ENCODE measurements around the gene OR4N5. TPM values are rescaled to one million over a fixed set of nuclear protein-coding genes. Genes with fewer than 3 reads are reported as not detected.

The OR4N5 gene
- total and polyA plus RNA-seq, 2 experiments from 2014 or later: not detected

DNA sequence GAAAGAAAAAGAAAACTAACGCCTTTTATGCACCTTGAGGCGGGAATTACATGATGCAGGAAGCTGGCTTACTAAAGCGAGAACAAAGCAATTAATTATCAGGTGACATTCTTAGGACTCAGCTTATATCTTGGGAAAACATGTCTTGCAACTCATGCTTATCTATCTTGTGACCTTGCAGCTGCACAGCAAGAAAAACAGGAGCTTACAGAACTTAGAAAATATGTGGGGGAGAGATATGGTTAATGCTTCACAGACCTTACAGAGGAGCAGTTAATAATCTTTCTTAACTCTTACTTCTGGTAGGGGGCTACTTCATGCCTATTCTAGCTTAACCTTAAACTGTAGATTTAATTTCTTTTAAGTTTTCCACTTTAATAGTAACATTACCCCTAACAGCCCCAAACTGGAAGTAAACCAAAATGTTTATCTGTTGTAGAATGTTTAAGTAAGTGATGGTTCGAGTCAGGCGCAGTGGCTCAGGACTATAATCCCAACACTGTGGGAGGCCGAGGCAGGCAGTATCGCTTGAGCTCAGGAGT lies 38.9 kb downstream of the OR4N5 start (continued):
- TF ChIP-seq, protein P1, sequence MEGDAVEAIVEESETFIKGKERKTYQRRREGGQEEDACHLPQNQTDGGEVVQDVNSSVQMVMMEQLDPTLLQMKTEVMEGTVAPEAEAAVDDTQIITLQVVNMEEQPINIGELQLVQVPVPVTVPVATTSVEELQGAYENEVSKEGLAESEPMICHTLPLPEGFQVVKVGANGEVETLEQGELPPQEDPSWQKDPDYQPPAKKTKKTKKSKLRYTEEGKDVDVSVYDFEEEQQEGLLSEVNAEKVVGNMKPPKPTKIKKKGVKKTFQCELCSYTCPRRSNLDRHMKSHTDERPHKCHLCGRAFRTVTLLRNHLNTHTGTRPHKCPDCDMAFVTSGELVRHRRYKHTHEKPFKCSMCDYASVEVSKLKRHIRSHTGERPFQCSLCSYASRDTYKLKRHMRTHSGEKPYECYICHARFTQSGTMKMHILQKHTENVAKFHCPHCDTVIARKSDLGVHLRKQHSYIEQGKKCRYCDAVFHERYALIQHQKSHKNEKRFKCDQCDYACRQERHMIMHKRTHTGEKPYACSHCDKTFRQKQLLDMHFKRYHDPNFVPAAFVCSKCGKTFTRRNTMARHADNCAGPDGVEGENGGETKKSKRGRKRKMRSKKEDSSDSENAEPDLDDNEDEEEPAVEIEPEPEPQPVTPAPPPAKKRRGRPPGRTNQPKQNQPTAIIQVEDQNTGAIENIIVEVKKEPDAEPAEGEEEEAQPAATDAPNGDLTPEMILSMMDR (conservative IDR thresholded peaks at IDR 0.05; ENCODE audit: low read depth in 2 of 2): no peak
- TF ChIP-seq, protein P2, sequence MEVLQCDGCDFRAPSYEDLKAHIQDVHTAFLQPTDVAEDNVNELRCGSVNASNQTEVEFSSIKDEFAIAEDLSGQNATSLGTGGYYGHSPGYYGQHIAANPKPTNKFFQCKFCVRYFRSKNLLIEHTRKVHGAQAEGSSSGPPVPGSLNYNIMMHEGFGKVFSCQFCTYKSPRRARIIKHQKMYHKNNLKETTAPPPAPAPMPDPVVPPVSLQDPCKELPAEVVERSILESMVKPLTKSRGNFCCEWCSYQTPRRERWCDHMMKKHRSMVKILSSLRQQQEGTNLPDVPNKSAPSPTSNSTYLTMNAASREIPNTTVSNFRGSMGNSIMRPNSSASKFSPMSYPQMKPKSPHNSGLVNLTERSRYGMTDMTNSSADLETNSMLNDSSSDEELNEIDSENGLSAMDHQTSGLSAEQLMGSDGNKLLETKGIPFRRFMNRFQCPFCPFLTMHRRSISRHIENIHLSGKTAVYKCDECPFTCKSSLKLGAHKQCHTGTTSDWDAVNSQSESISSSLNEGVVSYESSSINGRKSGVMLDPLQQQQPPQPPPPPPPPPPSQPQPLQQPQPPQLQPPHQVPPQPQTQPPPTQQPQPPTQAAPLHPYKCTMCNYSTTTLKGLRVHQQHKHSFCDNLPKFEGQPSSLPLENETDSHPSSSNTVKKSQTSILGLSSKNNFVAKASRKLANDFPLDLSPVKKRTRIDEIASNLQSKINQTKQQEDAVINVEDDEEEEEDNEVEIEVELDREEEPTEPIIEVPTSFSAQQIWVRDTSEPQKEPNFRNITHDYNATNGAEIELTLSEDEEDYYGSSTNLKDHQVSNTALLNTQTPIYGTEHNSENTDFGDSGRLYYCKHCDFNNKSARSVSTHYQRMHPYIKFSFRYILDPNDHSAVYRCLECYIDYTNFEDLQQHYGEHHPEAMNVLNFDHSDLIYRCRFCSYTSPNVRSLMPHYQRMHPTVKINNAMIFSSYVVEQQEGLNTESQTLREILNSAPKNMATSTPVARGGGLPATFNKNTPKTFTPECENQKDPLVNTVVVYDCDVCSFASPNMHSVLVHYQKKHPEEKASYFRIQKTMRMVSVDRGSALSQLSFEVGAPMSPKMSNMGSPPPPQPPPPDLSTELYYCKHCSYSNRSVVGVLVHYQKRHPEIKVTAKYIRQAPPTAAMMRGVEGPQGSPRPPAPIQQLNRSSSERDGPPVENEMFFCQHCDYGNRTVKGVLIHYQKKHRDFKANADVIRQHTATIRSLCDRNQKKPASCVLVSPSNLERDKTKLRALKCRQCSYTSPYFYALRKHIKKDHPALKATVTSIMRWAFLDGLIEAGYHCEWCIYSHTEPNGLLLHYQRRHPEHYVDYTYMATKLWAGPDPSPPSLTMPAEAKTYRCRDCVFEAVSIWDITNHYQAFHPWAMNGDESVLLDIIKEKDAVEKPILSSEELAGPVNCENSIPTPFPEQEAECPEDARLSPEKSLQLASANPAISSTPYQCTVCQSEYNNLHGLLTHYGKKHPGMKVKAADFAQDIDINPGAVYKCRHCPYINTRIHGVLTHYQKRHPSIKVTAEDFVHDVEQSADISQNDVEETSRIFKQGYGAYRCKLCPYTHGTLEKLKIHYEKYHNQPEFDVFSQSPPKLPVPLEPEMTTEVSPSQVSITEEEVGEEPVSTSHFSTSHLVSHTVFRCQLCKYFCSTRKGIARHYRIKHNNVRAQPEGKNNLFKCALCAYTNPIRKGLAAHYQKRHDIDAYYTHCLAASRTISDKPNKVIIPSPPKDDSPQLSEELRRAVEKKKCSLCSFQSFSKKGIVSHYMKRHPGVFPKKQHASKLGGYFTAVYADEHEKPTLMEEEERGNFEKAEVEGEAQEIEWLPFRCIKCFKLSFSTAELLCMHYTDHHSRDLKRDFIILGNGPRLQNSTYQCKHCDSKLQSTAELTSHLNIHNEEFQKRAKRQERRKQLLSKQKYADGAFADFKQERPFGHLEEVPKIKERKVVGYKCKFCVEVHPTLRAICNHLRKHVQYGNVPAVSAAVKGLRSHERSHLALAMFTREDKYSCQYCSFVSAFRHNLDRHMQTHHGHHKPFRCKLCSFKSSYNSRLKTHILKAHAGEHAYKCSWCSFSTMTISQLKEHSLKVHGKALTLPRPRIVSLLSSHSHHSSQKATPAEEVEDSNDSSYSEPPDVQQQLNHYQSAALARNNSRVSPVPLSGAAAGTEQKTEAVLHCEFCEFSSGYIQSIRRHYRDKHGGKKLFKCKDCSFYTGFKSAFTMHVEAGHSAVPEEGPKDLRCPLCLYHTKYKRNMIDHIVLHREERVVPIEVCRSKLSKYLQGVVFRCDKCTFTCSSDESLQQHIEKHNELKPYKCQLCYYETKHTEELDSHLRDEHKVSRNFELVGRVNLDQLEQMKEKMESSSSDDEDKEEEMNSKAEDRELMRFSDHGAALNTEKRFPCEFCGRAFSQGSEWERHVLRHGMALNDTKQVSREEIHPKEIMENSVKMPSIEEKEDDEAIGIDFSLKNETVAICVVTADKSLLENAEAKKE (CRISPR knock-in tag; IDR thresholded peaks at IDR 0.05): no peak

- H3K27me3 Mint-ChIP-seq (ENCODE audit: insufficient read depth, low read depth, poor library complexity): peaks cover 9% of the 10 kb centered on the region
- H3K36me3 Mint-ChIP-seq (ENCODE audit: low read depth): peaks cover 20% of the 10 kb centered on the region
- peaks cover 94% of the 10 kb centered on the region for H3K9me3 Mint-ChIP-seq
These were observed 40.6 kb downstream of the OR4N5 start for GRCh38 chr14:20179218-20179617.

More at GRCh38 chr14:20179218-20179617, 40.6 kb downstream of the OR4N5 start:
- no peaks in the 10 kb centered on the region for H3K4me1 Mint-ChIP-seq
- Histone ChIP-seq H3K79me2 (replicated peaks; ENCODE audit: insufficient read depth) (no peaks in the 10 kb centered on the region), H3K27ac (ENCODE audit: low read depth) (no peak overlapping the region), H4K20me1 (replicated peaks; ENCODE audit: insufficient read depth) (no peaks in the 10 kb centered on the region), H3K4me3 (no peak overlapping the region), H3K4me2 (no peak overlapping the region), H3K27me3 (ENCODE audit: insufficient read depth) (no peaks in the 10 kb centered on the region), H3K4me1 (ENCODE audit: insufficient read depth) (no peaks in the 10 kb centered on the region), H3K9me2 (ENCODE audit: insufficient read depth) (no peaks in the 10 kb centered on the region), H2AFZ (no peak overlapping the region), H3K36me3 (ENCODE audit: insufficient read depth) (no peaks in the 10 kb centered on the region), H3F3A (replicated peaks; ENCODE audit: low read depth) (no peaks in the 10 kb centered on the region)
- no peak overlapping the region for H3K4me3 Mint-ChIP-seq
- no peak overlapping the region for H3K27ac Mint-ChIP-seq
- DNase-seq (ENCODE audit: low spot score): peak; percentile 1
- no peak for ATAC-seq
- TF ChIP-seq POLR2AphosphoS5 (IDR thresholded peaks at IDR 0.05; ENCODE audit: low read depth): no peak
- TF ChIP-seq, protein P1 (conservative IDR thresholded peaks at IDR 0.05; ENCODE audit: low read depth in 2 of 2): no peak

Measured in GM23338 (cell line).